Thyroid gland (tissue), 4 donors: ENCODE results near the gene PPP4R1. TPM values are rescaled to one million over a fixed set of nuclear protein-coding genes. Genes with fewer than 3 reads are reported as not detected.
A peak's percentile ranks its signal among the peaks of the same experiment; 100 is the strongest.

Experiments used
- DNase-seq, 2 donors: peaks; one replicate each; pipeline ENCODE4 v3.0.0-alpha.2; 2019
- H3K27ac ChIP-seq, 3 donors: fragments of 200-600 bp; sonication (generic); 1 replicate in 2 of 3; 2 replicates in 1 of 3; pipeline ENCODE4 v1.5.1; 2016 to 2019; ENCODE audit warnings: mild to moderate bottlenecking in 1 of 3, moderate library complexity in 1 of 3
- H3K27me3 ChIP-seq: fragments of 200-600 bp; sonication (generic); one replicate; pipeline ENCODE4 v1.5.1; 2019
- H3K36me3 ChIP-seq, 2 donors: fragments of 200-600 bp; sonication (generic); one replicate each; pipeline ENCODE4 v1.5.1; 2016 to 2019
- H3K4me1 ChIP-seq, 2 donors: fragments of 200-600 bp; sonication (generic); one replicate each; pipeline ENCODE4 v1.5.1; 2017 to 2019
- H3K4me3 ChIP-seq, 3 donors: fragments of 200-600 bp; sonication (generic); replicated peaks in 1 of 3; 1 replicate in 2 of 3; 2 replicates in 1 of 3; pipeline ENCODE4 v1.5.1; 2016; ENCODE audit warnings: mild to moderate bottlenecking in 1 of 3
- H3K9me3 ChIP-seq: fragments of 200-600 bp; sonication (generic); one replicate; pipeline ENCODE4 v1.5.1; 2017
- CTCF ChIP-seq, 6 experiments: fragments of 200-600 bp in 3 of 6; fragments of 450-650 bp in 3 of 6; sonication (generic) in 3 of 6; IDR thresholded peaks; one replicate each; pipeline ENCODE4 v1.5.1; 2016 to 2019; ENCODE audit warnings: antibody characterized with exemption in 6 of 6, mild to moderate bottlenecking in 2 of 6, inconsistent platforms in 1 of 6, moderate library complexity in 1 of 6
- POLR2A ChIP-seq, 2 donors: fragments of 450-650 bp; IDR thresholded peaks; one replicate each; pipeline ENCODE4 v1.6.1; 2017; ENCODE audit warnings: antibody characterized with exemption in 2 of 2, mild to moderate bottlenecking in 2 of 2, moderate library complexity in 1 of 2
- WGBS, 2 donors: methylation state at CpG; one replicate each; pipeline ENCODE4 v1.1.5; 2017; 5-methylcytosine and 5-hydroxymethylcytosine counted together
- intact Hi-C: fragments of 100-400 bp; cut with DNase I; formaldehyde crosslinking; loops from one replicate; pipeline ENCODE4 v1.15.1; 2023
- small RNA-seq: library from RNA; depleted of rRNA; stranded (forward); fragments of <200 nt; gene quantifications from one replicate; pipeline ENCODE3, GENCODE V24; 2016
- total RNA-seq, 4 donors: library from RNA; depleted of rRNA; stranded (reverse); fragments of >200 nt; gene quantifications; one replicate each; pipeline ENCODE4 v1.2.3, GENCODE V29; 2016

PPP4R1 gene
- total RNA-seq, 4 donors from 2014 or later = 95.5 to 170 (median 110) TPM

DNA sequence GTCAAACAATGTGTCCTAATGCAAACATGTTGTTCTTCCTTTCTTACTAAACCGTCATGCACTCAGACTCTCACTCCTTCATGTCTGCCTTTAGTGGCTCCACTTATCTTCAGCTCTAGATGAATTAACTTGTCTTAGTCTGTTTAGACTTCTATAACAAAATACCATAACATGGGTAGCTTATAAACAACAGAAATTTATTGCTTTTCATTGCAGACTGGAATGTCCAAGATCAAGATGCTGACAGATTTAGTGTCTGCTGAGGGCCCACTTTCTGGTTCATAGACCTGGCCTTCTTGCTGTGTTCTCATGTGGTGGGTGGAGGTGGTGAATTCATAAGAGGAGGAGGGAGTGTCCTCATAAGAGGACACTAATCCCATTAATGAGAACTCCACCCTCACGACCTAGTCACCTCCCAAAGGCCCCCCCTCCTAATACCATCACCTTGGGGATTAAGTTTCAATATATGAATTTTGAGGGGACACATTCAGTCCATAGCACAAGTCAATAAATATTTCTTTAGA, 106.7 kb downstream of the PPP4R1 start:
- no peaks in the 10 kb centered on the region for H3K27me3 ChIP-seq
- no peak for DNase-seq
- H3K27ac ChIP-seq = peak overlapping the region in 2 of 3 donors; percentile 11 to 67
- no peaks in the 10 kb centered on the region for H3K9me3 ChIP-seq
- no peaks in the 10 kb centered on the region for H3K36me3 ChIP-seq
- 63 to 64% methylated on average over 2 of the region's 2 CpGs for WGBS, 2 donors
- no peak for TF ChIP-seq POLR2A (IDR thresholded peaks at IDR 0.05)
- TF ChIP-seq CTCF (IDR thresholded peaks at IDR 0.05) = no peak
- H3K4me1 ChIP-seq = peaks cover 28 to 36% of the 10 kb centered on the region in 2 donors
- intact Hi-C loops = no loop called here
- no peak overlapping the region for H3K4me3 ChIP-seq

- Histone ChIP-seq H3K27me3 (no peaks in the 10 kb centered on the region), H3K36me3 (no peaks in the 10 kb centered on the region), H3K4me1 (peaks cover 28 to 36% of the 10 kb centered on the region in 2 donors), H3K4me3 (no peak overlapping the region), H3K9me3 (no peaks in the 10 kb centered on the region), H3K27ac (peak overlapping the region; percentile 6 to 67 (median 10))
- peak; percentile 49 to 81 for DNase-seq
- TF ChIP-seq POLR2A (IDR thresholded peaks at IDR 0.05) (no peak), CTCF (IDR thresholded peaks at IDR 0.05) (no peak)
- 37 to 38% methylated on average over 4 of the region's 4 CpGs for WGBS, 2 donors
- intact Hi-C loops = no loop called here
Measured at GRCh38 chr18:9506046-9506792, 108.1 kb downstream of the PPP4R1 start.

Small RNA genes within 50 kb of the gene (small RNA-seq; reads per million reads assigned to genes)
- not detected for gene RNU2-27P
- not detected for gene RNU6-903P

Other genes starting within 250 kb of the PPP4R1 start
- gene RALBP1, start 139.0 kb downstream of the PPP4R1 start, total RNA-seq = 10 to 100 TPM; 46.6 to 69.9 (median 62.8) TPM
- 10 to 100 TPM; 33.9 to 72.7 (median 40.8) TPM for gene RAB31, start 93.7 kb upstream of the PPP4R1 start, total RNA-seq